Measurements from ENCODE around the gene PYHIN1.
"Not testable (repeated sequence)": the region's sequence is repeated elsewhere in the genome, so short reads cannot be mapped to it uniquely, and the experiment has no call there.

Gene PYHIN1

GRCh38 chr1:158979229-158979628 lies 47.9 kb downstream of the PYHIN1 start:
- no peak for DNase-seq (ENCODE audit: low read depth in 2 of 2)

- DNase-seq (ENCODE audit: low read depth in 2 of 2): no peak
These were observed 51.9 kb downstream of the PYHIN1 start for GRCh38 chr1:158983235-158983634.

- DNase-seq (ENCODE audit: low read depth in 2 of 2): no peak
These were observed 53.0 kb downstream of the PYHIN1 start for GRCh38 chr1:158984386-158984785.

- no peak for DNase-seq (ENCODE audit: low read depth in 2 of 2)
These were observed 58.1 kb downstream of the PYHIN1 start for GRCh38 chr1:158989424-158989823.

GRCh38 chr1:158992787-158993312 lies 61.5 kb downstream of the PYHIN1 start:
- DNase-seq (ENCODE audit: low read depth in 2 of 2): no peak

- DNase-seq (ENCODE audit: low read depth in 2 of 2): no peak
These were observed 65.6 kb downstream of the PYHIN1 start for GRCh38 chr1:158996998-158997397.

GRCh38 chr1:158998037-158998780 lies 66.9 kb downstream of the PYHIN1 start:
- DNase-seq (ENCODE audit: low read depth in 2 of 2): no peak

GRCh38 chr1:158998781-158999161 lies 67.4 kb downstream of the PYHIN1 start:
- no peak for DNase-seq (ENCODE audit: low read depth in 2 of 2)

GRCh38 chr1:158999316-159000069 lies 68.1 kb downstream of the PYHIN1 start:
- DNase-seq (ENCODE audit: low read depth in 2 of 2): no peak

GRCh38 chr1:159000070-159000409 lies 68.7 kb downstream of the PYHIN1 start:
- DNase-seq (ENCODE audit: low read depth in 2 of 2): no peak

GRCh38 chr1:159000625-159001024 lies 69.3 kb downstream of the PYHIN1 start:
- DNase-seq (ENCODE audit: low read depth in 2 of 2): no peak

GRCh38 chr1:159005161-159005560 lies 73.8 kb downstream of the PYHIN1 start:
- DNase-seq (ENCODE audit: low read depth in 2 of 2): no peak

- DNase-seq (ENCODE audit: low read depth in 2 of 2): no peak
These were observed 74.3 kb downstream of the PYHIN1 start for GRCh38 chr1:159005676-159006075.

- DNase-seq (ENCODE audit: low read depth in 2 of 2): not testable (repeated sequence)
These were observed 75.0 kb downstream of the PYHIN1 start for GRCh38 chr1:159006210-159006807.

GRCh38 chr1:159007726-159008125 lies 76.4 kb downstream of the PYHIN1 start:
- no peak for DNase-seq (ENCODE audit: low read depth in 2 of 2)

GRCh38 chr1:159008744-159009188 lies 77.4 kb downstream of the PYHIN1 start:
- peak; percentile 46 to 49 for DNase-seq (ENCODE audit: low read depth in 2 of 2)

- DNase-seq (ENCODE audit: low read depth in 2 of 2): no peak
These were observed 77.9 kb downstream of the PYHIN1 start for GRCh38 chr1:159009287-159009686.

GRCh38 chr1:159009704-159010361 lies 78.5 kb downstream of the PYHIN1 start, which contains the start of gene IFI16:
Gene IFI16 (plus strand): TSS chr1:159009907. CDS start chr1:159014681, 4,774 bp downstream.
- DNase-seq (ENCODE audit: low read depth in 2 of 2): peak in 1 of 2 donors; percentile 24

GRCh38 chr1:159010391-159010790 lies 79.0 kb downstream of the PYHIN1 start:
- DNase-seq (ENCODE audit: low read depth in 2 of 2): no peak

- DNase-seq (ENCODE audit: low read depth in 2 of 2): not testable (repeated sequence)
These were observed 79.6 kb downstream of the PYHIN1 start for GRCh38 chr1:159011001-159011400.

GRCh38 chr1:159011751-159012150 lies 80.4 kb downstream of the PYHIN1 start:
- no peak for DNase-seq (ENCODE audit: low read depth in 2 of 2)

- peak; percentile 14 to 22 for DNase-seq (ENCODE audit: low read depth in 2 of 2)
These were observed 81.1 kb downstream of the PYHIN1 start for GRCh38 chr1:159012495-159012894.
